HG02588 (cell line): ENCODE data around the gene DYRK1A.
"Not testable (repeated sequence)": the region's sequence is repeated elsewhere in the genome, so short reads cannot be mapped to it uniquely, and the experiment has no call there.

Source experiments
- ATAC-seq: cut with Tn5 transposase; IDR thresholded peaks from one replicate; pipeline ENCODE4 v1.9.1; 2021; ENCODE audit warnings: mild to moderate bottlenecking, moderate library complexity; ENCODE audit not compliant: unreplicated experiment

DYRK1A gene

DNA sequence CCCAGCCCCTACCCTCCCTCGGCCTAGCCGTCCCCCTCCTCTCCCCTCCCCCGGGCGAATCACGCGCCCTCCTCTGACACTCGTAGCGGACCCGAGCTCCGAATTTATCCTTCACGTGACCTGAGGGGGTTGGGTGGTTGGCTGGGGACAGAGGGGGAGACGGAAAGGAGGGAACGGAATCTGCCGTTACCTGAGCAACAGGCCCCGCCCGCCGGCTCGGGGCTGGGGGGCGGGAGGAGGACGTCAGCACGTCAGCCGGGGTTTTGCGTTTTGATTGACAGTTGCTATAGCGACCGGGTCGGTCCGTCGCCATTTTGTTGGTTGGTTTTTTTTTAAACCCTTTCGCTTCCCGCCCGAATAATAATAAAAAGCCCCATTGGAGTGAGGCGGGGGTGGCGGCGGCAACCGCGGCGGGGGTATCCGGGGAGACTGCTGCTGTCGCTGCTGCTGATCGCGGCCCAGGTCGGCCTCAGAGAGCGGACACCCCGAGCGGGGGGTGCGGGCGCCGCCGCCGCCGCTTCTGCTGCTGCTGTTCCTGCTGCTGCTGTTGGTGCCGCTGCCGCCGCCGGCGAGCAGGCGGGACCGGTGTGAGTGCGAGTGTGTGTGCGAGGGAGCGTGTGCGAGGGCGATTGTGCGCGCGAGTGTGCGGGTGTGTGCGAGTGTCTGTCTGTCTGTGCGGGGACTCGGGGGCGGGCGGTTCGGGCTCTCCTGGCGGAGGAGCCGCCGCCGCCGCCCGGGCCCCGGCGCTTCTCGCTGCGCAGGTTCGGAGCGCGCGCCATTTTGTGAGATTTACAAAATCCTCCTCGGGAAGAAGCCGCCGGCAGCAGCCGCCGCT, at the start of gene DYRK1A:
Gene DYRK1A (plus strand): TSS at position 292 of the 835 bp plus-strand sequence. CDS start 53,602 bp downstream, outside the sequence.
- peak; percentile 64 for ATAC-seq

DNA sequence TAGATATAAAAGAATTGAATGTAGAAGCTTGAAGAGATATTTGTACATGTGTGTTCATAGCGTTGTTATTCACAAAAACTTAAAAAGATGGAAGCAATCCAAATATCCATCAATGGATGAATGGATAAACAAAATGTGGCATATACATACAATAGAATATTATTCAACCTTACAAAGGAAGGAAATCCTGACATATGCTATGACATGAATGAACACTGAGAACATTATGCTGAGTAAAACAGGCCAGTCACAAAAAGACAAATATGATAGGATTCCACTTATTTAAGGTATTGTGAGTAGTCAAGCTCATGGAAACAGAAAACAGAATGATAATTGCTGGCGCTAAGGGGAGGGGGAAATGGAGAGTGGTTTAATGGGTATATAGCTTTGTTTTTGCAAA, 47.0 kb upstream of the DYRK1A start:
- ATAC-seq, result no peak

DNA sequence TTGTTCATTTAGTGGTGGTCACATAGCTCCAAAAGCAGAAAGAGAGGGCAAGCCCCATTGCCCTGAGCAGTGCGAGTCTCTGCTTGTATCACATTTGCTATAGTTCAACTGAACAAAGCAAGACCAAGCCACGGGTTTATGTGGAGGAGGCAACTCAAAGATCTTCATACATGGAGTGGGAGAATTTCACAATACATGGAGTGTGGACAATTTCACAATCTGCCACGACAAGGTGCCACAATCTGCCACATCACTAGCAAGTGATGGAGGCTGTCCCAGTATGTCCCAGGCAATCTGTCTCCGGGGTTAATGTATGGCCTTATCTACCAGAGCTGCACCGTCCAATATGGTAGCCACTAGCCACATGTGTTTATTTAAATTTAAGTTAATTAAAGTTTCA, 44.5 kb upstream of the DYRK1A start:
- ATAC-seq, result no peak

DNA sequence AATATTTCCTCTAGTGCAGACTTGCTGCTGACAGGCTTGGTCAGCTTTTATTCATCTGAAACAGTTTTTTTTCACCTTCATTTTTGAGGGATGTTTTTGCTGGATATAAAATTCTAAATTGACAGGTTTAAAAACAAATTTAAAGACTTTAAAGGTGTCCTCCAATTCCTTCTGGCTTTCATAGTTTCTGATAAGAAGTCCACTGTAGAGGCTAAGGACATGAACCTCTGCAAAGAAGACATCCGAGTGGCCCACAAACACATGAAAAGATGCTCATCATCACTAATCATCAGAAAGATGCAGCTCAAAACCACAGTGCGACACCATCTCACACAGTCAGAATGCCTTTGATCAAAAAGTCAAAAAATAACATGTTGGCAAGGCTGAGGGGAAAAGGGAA, 42.0 kb upstream of the DYRK1A start:
- no peak for ATAC-seq

DNA sequence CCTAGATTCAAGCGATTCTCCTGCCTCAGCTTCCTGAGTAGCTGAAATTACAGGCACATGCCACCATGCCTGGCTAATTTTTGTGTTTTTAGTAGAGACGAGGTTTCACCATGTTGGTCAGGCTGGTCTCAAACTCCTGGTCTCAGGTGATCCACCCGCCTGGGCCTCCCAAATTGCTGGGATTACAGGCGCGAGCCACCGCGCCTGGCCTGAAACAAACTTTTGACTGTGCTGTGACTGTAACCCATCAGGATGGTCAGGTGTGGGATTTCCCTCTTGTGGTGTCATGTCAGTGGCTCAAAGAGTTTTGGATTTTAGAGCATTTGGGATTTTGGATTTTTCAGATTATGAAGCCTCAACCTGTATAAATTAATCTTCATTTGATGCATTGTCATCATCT, 38.4 kb upstream of the DYRK1A start:
- not testable (repeated sequence) for ATAC-seq

DNA sequence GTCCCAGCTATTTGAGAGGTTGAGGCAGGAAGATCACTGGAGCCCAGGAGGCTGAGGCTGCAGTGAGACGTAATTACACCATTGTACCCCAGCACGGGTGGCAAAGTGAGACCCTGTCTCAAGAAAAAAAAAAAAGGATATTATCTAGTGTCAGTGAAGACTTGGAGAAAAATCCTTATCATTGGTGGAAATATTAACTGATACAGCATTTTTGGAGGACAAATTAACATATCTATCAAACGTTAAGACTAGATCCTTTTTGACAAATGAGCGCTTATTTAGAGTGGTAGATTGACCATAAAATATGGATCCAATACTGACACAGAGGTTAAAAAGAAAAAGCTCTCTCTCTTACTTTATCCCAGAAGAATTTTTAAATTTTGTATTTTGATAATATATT, 35.2 kb upstream of the DYRK1A start:
- no peak for ATAC-seq

DNA sequence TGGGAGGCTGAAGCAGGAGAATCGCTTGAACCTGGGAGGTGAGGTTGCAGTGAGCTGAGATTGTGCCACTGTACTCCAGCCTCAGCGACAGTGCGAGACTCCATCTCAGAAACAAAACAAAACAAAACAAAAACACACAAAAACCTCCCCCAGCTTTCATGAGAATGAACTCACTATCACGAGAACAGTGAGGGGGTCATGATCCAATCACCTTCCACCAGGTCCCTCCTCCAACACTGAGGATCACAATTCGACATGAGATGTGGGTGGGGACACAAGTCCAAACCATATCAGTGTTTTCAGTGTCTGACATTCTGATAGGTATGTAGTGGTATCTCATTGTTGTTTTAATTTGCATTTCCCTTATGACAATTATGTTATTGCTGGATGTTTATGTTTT, 31.5 kb upstream of the DYRK1A start:
- ATAC-seq, result no peak

DNA sequence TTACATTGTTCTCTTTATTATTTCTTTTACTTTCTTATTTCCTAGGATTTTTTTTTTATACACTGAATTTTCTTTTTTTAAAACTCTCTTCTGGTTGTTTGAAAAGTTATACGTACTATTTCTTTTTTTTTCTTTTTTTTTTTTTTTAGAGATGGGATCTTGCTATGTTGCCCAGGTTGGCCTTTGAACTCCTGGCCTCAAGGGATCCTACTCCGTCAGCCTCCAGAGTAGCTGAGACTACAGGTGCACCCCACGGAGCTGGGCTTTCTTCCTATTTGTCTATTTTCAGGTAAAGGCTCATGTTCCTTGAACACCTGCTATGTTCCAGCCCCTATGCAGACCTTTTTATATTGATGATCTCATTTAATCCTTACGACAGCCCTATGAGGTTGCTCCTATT, 29.4 kb upstream of the DYRK1A start:
- no peak for ATAC-seq

DNA sequence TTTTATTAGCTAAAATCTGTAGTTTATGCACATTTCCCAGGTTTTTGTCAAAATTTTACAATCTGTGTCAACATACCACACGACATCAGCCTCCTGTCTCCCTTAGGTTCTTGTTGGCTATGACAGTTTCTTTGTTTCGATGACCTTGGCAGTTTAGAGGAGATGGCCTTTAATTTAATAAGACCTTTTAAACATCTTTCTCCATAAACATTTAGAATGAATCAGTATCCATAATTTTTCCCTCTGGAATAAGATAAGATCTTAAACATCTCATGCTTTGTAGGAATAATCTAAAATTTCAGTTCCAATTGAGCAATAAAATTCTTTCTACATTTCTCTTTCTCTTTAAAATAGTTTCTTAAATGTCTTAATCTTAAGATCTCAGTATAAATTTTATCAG, 28.7 kb upstream of the DYRK1A start:
- no peak for ATAC-seq

DNA sequence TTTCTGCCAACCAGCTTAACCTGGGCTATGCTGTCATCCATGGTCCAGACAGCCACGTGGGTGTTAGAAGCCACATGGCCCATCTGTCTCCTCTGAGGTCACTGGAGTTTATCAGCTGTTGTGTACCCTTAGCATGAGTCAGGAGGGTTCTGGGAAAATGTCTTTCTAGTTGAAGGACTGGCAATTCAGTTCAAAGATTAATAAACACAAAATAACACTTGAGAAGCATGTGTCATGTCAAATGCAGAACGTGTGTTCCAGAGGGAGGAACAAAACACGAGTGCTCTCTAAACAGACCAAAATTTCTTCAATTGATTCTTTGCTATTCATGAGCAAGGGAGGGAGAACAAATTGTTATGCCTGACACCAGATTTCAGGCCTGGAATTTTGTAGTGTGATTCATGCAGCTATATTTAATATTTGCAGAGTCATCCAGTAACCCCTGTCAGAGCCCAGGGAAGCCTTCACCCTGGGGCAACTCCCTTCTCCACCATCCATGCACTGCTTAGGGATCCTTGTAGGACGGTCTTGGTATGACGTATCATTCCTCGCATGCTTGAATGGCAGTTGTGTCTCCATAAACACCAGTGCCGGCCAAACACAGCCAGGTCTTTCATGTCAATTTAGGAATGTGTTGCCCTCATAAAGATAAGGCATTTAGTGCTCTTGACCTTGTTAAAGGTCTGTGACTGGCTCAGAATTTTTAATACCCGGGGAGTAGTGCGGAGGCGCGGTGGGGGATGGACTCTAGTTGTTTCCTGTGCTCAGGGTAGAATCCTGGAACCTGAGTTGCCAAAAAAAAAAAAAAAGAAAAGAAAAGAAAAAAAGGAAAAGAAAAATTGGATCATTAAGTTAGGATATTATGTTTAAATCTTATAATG, 27.7 kb upstream of the DYRK1A start:
- ATAC-seq, result no peak

DNA sequence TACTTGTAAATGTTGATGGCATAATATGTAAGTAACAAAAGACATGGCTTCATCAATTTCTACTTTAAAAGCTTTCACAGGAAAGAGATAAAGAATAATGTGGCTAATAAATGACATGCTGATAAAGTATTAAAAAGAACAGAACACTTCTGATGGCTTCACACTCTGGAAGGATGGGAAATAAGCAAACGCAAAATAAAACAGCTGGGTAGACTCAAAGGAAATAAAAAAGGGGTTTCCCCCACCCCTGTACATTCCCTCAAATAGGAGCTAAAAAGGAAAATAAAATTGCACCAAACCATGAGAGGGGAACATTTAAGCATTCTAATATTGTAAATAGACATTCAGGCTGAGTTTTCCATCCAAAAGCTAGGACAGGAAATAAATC, 27.0 kb upstream of the DYRK1A start:
- no peak for ATAC-seq

DNA sequence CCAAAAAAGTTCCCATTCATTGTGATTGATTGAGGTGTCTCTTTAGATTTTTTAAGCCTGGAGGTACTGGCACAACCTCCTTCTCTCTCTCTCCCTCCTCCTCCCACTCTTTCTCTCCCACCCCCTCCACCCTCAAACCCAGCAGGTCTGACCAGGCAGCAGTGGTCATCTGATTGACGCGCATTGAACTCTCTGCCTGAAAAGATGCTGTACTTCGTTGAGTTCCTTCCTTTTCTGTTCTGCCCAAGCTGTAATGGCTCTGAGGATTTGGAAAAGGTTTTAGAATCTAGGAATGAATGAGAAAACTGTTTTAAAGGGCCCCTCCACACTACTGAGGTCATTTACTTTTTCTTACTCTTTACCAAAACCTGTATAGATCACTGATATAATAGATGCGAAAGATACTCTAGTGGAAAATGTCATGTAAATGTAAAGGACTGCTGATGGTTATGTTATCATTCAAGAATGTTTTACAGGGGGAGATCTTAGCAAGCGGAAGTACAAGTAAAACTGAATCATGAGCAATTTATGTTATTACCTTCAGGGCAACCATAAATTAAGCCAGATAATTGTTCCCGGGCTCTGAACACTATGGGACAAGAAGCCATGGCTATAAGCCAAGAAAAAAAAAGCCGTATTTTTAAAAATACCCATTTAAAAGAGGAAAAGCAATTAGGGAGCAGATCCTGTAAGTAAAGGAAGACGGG, 25.2 kb upstream of the DYRK1A start:
- no peak for ATAC-seq

DNA sequence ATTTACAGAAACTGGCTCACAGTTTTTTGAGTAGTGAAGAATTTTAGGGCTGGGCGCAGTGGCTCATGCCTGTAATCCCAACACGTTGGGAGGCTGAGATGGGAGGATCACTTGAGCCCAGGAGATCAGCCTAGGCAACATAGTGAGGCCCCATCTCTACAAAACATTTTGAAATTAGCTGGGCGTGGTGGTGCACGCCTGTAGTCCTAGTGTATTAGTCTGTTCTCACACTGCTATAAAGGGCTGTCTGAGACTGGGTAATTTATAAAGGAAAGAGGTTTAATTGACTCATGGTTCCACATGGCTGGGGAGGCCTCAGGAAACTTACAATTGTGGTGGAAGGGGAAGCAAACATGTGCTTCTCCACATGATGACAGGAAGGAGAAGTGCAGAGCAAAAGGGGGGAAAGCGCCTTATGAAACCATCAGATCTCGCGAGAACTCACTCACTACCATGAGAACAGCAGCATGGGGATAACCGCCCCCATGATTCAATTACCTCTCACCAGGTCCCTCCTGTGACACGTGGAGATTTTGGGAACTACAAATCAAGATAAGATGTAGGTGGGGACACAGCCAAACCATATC, 24.4 kb upstream of the DYRK1A start:
- no peak for ATAC-seq

DNA sequence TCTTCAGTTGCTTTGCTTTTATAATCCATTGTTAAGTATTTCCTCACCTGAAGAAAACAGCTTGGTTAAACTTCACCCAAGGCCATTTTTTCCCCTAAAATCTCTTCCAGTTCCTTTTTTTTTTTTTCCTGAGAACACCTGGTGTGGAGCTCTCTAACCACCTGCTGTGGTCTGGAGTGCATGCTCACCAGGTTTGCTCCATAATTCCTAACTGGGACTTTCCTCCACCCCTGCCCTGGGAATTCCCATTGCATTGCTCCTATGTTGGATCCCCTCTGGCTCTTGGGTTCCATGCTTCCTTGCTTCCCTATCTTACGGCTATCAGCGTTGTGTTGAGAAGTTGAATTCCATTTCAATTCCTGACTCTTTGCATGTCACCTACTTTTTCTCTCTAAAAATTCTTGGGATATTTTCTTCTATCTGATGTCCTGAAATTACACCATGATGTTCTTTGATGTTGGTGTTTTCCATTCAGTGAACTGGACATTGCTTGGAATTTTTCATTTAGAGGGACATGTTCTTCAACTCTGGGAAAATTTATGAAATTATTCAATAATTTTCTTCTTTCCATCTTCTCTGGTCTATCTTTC, 19.6 kb upstream of the DYRK1A start:
- ATAC-seq, result no peak

DNA sequence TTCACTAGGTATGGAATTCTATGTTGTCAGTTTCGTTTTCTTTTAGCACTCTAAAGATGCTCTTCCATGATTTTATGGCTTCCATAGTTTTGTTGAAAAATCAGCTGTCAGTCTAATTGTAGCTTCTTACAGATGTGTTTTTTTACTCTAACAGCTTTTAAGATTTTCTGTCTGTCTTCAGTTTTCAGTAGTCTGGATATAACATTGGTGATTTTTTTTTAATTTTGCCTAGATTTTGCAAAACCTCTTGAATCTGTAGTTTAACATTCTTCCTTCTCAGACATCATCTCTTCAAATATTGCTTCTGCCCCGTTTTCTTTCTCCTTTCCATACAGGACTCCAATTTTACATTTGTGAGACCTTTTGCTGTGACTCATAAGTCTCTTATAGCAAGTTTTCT, 17.9 kb upstream of the DYRK1A start:
- ATAC-seq, result no peak

DNA sequence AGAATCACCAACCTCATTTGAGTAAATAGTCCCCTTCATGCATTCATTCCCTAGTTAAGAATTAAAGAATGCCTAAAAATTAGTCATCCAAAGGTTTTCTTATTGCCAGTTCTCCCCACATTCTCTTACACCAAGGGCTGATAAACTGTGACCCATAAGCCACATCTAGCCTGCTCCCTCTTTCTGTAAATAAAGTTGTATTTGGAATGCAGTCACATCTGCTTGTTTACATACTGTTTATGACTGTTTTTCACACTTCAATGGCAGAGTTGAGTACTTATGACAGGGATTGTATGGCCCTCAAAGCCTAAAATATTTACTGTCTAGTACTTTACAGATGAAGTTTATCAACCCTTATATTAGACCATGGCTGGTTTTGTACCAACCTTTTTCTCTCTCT, 16.1 kb upstream of the DYRK1A start:
- no peak for ATAC-seq

DNA sequence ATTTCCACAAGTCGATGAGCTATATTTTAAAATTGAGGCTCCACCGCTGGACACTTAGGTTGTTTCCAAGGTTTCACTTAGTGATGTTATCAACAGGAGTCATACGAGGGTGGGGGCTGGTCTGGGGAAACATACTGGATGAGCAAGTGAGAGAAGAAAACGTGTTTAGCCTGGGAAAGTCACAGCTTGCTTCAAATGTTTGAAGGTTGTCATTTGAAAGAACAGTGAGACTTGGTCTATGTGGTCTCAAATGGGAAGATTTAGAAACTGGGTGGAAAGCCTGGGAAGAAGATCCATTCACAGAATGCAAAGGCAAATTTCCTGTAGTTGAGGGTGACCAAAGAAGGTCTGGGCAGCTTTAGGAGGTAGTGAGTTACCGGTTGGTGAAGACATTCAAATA, 9.9 kb upstream of the DYRK1A start:
- no peak for ATAC-seq

DNA sequence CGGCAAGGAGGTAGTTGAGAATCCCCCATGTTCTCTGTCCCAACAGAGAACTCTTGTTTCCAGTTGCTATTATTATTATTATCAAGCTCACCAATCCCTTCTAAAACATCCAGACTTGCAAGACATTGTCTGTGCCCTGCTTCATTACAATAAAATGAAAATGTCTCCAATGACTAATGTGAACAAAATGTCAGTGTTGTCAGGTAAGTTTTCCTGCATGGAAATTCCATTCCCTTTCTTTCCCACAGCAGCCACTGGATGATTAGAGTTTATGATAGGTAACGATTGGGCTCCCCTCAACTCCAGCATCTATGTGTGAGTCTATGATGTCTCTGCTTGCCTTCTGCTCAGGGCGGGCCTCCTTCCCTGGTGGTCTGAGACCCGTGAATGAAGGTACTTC, 8.9 kb upstream of the DYRK1A start:
- no peak for ATAC-seq

DNA sequence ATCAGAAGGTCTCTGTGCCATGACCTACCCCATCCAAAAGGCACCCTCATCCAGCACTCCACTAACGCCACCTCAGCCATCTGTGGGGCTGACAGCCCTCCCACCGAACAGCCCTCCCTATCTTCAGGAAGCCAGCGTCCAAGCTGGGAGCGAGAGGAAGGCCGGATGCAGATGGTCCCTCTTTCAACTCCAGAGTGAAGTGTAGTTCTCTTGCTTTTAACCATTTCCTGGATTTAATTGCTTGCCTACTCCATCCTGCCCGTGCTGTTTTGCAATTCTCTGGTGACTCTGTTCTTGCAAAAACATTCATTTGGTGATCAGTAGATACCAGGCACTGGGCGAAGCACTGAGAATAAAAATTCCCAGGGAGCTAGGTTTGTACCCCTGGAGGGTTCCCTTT, 8.2 kb upstream of the DYRK1A start:
- ATAC-seq, result no peak

DNA sequence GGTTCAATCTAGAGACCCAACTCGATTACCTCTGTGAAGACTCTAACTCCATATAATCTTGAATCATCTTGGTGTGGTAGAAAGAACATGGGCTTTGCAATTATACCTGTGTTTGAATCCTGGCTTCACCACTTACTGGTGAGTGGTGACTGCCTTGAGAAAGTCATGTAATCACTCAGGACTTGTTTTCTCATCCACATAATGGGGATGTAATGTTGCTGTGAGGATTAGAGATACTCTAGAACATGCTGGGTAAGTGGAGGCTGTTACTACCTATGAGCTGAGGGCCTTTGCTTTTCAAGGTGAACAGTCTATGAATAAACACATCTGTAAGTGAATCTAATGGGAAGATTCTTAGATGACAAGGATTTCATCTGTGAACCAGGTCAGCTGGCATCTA, 2.6 kb upstream of the DYRK1A start:
- no peak for ATAC-seq

DNA sequence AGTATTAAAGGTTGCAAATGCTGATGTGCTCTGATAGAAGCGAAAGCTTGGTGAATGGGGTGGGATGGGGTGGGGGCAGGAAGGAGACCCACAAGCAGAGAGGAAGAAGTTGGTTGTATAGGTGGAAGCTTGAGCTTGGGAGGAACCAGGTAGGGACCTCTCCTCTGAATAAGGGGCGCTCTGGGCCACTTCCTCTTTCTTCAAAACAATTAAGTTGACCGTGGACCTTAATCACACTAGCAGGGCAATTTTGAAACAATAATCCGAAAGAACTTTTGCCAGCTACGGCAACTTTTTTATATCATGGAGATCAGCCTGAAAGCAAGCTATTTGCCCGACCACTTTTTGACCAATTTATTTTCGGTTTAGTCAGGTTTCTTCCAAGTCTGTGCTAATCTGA, 1.9 kb upstream of the DYRK1A start:
- ATAC-seq, result no peak
